Activated gamma-delta T cell treated with Interleukin-2 at 50 U/mL for 16 hours (primary cell): ENCODE measurements around the gene NFIL3.
"Not testable (repeated sequence)": the region's sequence is repeated elsewhere in the genome, so short reads cannot be mapped to it uniquely, and the experiment has no call there.

Experiments used
- DNase-seq: peaks from one replicate; pipeline ENCODE4 v3.0.0-alpha.2; 2020

Gene NFIL3

DNA sequence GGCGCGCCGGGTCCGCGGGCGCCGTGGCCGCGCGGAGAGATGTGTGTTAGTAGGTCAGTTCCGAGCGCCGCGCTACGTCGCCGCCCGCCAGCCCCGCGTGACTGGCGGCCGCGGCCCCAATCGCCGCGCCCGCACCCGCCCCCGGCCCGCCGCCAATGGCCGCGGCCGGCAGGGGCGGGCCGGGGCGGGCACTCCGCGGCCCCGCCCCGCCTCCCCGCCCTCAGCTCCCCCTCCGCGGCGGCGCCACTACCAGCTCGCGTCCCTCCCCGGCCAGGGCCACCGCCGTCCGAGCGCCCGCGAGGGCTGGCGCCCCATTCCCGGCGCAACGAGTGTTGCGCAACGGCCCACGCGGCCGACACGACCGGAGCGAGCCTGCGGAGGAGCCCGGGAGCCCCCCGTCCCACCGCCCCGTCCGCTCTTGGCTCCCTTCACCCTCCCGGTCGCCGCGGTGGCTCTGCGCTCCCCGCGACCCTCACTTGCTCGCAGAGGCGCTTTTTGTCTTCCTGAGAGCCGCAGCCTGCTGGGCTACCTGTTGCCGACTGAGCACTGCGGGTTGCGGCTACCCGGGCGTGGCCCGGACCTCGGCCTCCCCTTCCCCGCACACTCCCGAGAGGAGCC is at the start of gene NFIL3:
Gene NFIL3, minus strand, starts transcription at position 48 of the 618 bp plus-strand sequence. CDS start 13,098 bp downstream, outside the sequence.
- DNase-seq = peak; percentile 59

- DNase-seq = not testable (repeated sequence)
Measured at GRCh38 chr9:91471524-91471923, 47.9 kb upstream of the NFIL3 start.

DNA sequence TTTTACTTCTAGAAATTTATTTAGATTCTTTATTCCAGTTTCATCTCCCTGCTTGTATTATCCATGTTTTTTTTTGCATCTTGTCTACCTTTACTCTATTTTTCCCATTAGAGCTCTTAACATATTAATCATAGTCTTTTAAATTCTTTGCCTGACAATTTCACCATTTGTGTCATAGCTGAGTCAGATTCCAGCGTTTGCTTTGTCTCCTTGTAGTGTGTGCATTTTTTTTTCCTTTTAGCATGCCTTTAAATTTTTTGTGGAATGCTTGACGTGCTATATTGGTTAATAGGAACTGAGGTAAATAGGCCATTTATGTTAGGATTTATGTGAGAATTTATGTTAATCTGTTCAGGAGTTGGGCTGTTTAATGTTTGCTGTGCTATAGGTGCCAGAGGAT is 41.8 kb upstream of the NFIL3 start:
- DNase-seq = no peak

- DNase-seq = no peak
Measured at GRCh38 chr9:91458906-91459305, 35.3 kb upstream of the NFIL3 start.

DNA sequence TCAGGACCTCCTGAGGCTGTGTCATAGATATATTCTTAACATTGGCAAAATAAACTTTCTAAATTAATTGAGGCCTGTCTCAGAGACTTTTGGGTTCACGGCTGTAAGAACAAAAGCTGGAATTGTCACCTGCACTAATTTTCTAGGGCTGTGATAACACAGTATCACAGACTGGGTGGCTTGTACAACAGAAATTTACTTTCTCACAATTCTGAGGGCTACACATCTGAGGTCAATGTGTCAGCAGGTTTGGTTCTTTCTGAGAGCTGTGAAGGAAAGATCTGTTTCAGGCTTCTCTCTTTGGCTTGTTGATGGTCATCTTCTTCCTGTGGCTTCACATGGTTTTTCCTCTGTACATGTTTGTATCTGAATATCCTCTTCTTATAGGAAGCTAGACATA is 29.2 kb upstream of the NFIL3 start:
- DNase-seq = no peak

- no peak for DNase-seq
Measured at GRCh38 chr9:91451431-91452270, 28.0 kb upstream of the NFIL3 start.

DNA sequence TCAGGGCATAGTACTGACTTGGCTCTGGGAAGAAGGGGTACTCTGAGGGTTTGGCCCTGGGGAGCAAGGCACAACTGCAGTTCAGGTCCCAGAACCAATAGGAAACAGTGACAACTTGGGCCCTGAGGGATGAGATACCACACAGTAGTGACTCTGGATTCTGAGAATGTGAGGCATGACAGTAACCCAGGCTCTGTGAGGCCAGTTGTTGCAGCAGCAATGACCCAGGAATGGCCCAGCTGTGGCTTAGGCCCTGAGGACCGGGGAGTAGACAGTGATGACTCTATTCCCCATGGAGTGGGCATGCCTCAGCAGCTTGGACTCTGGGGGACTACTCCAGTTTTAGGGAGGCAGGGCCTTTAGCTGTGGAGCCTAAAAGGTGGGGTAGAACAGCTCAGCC is 21.5 kb upstream of the NFIL3 start:
- DNase-seq = no peak

- no peak for DNase-seq
Measured at GRCh38 chr9:91443994-91444392, 20.4 kb upstream of the NFIL3 start.

- no peak for DNase-seq
Measured at GRCh38 chr9:91443321-91443993, 19.8 kb upstream of the NFIL3 start.

GRCh38 chr9:91436841-91437240 is 13.2 kb upstream of the NFIL3 start:
- DNase-seq = no peak

GRCh38 chr9:91433180-91433579 is 9.5 kb upstream of the NFIL3 start:
- no peak for DNase-seq

DNA sequence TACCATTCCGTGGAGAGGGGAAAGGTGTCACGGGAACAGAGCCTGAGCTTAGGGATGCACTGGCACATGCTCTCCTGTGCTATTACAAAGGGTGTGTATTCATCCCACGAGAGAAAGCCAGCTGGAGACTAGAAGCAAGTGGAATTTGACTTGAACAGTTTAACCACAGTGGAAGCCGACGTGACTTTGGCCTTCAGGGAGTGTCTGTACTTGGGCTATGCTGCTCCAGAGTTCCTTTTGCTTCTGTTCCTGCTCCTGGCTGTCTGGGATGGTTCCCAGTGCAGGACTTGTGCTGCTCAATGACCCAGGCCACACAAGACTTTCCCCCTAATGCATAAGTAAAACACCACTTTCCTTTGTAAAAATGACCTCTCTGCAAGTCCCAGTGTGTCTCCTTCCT is 7.9 kb upstream of the NFIL3 start:
- no peak for DNase-seq

DNA sequence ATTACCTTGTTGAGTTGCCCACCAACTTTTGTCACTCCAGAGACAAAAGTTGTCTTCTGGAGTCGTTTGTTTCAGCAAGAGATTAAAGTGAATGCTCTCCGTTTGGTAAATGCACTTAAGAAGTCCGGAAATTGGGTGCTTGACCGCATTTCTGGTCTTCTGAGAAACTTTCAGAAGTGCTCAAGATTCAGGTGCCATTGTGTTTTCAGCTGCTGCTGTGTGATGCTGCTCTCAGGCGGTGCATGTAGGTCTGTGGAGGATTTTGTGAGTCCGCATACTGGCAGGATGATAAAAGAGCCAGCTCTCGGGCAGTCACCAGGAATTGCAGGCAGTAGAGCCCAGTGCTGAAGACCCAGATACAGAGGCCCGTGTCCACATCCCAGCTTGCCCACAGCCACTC is 5.9 kb upstream of the NFIL3 start:
- DNase-seq = no peak

DNA sequence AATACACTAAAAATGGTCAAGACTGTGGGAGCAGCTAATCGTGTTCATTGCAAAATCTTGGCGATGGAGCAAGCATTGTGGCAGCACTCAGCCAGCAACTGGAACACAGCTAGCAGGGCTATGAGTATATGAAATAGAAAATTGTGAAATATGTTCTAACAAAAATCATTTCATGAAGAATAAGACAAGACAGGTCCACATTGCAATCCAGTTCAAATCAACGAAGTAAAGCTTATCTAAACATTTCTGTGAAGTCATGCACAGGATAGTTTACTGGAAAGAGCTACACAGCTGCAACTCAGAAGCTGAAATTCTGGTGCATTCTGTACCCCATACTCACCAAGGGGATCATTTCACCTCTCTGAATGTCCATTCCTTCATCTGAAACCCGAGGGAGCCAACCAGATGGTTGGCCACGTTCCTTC is 5.3 kb upstream of the NFIL3 start:
- no peak for DNase-seq

- DNase-seq = no peak
Measured at GRCh38 chr9:91428436-91428835, 4.8 kb upstream of the NFIL3 start.

GRCh38 chr9:91427873-91428272 is 4.2 kb upstream of the NFIL3 start:
- DNase-seq = no peak

- DNase-seq = no peak
Measured at GRCh38 chr9:91426123-91426745, 2.6 kb upstream of the NFIL3 start.

DNA sequence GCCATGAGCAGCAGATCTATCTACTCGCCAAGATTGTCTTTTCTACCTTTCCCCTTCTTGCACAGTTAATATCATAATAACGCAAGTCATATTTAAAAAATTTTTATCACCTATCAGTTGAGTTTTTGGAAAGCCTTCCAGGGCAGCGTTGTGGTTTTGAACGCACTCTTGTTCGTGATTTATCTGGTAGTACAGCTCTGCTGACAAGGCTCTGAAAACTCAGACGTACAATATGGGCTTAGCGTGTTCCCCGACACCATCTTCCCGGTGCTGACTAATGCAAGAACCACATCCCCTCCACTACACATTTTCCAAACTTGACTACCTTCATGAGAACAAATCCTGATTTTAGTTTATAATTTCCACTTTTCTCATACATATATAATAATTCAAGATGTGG is 1.6 kb upstream of the NFIL3 start:
- no peak for DNase-seq

DNA sequence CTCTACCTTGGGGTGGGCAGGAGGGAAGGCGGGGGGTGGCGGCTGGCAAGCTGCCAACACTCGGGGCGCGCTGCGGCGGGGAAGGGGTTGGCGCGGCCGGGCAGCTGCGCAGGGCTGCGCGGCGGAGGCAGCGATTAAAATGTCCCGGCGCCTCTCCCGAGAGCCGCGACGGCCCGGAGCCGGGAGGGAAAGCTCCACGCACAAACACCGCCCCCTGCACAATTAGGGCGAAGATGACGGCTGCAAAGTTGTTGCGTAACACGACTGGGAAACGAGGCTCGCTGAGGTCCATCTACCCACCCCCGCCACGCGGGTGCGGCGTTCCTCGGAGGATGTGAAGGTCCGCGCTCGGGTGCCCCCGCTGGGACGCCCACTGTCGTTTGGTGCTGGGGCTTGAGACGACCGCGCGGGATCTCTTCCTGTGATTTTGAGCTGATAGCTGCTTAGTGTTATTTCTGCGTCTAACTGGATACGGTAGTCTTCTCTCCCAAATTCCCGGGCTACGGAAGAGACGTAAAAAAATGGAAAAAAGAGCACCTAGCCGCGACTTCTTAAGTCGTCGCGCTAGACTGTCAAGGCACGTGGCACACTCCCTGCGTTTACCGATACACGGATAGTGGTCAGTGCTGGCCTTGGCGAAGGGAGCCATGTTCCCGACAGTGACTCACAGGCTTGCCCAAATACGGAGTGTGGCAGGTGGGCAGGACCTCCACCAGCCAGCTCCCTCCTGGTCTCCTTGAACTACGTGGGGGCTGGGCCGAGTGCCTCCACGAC is 958 bp upstream of the NFIL3 start:
- peak; percentile 50 for DNase-seq

GRCh38 chr9:91422758-91423711 is 597 bp downstream of the NFIL3 start:
- peak; percentile 46 for DNase-seq

- DNase-seq = no peak
Measured at GRCh38 chr9:91421971-91422757, 1.5 kb downstream of the NFIL3 start.
